ELR (cell line): ENCODE results near the gene RELCH.

ENCODE experiments used
- DNase-seq: peaks from one replicate; pipeline ENCODE4 v3.0.0-alpha.2; 2015; ENCODE audit warnings: low read depth

The RELCH gene

DNA sequence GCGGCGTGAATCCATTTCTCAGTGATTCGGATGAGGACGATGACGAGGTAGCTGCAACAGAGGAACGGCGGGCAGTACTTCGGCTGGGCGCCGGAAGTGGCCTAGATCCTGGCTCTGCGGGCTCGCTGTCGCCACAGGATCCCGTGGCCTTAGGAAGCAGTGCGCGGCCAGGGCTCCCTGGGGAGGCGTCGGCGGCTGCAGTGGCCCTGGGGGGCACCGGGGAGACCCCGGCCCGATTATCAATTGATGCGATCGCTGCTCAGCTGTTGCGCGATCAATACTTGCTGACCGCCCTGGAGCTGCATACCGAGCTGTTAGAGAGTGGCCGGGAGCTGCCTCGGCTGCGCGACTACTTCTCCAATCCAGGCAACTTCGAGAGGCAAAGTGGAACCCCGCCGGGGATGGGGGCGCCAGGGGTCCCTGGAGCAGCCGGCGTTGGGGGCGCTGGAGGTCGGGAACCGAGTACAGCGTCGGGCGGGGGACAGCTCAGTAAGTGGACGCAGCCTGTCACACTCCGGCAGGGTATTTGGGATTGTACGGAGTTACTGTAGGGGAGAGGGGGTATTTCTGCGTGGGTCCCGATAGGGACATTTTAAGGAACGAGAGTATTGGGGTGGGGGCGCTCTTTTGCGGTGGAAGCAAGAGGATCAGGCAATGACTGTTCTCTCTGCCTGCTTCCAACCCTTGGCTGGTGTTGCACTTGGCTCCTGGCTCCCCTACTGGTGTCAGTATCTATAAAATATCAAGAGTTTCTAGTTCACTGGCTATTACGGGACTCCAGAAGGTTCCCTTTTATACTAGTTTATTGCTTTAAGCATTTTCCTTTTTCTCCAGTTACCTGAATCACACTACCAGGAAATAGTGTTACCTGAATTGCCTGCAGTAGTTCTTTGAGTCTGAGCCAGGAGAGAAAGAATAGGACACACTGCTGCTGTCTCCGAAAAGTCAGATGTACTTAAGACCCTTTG is 772 bp downstream of the RELCH start:
- peak; percentile 70 for DNase-seq

DNA sequence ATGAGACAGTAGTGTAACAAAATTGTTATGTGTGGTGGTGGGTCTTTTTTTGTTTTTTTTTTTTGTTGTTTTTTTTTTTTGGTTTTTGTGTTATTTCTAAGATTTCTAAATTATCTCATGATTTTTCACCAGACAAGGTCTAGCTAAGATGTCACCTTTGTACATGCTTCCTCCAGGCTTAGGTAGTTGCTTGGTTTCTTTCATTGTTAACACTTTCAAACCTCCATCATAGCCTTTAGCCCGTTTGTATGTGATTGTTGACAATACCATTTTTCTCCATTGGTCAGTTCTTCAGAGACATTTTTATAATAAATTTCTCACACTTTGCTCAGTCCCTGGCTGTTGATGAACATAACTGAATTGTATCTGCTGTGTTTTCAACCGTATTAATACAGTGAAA is 2.2 kb downstream of the RELCH start:
- no peak for DNase-seq

DNA sequence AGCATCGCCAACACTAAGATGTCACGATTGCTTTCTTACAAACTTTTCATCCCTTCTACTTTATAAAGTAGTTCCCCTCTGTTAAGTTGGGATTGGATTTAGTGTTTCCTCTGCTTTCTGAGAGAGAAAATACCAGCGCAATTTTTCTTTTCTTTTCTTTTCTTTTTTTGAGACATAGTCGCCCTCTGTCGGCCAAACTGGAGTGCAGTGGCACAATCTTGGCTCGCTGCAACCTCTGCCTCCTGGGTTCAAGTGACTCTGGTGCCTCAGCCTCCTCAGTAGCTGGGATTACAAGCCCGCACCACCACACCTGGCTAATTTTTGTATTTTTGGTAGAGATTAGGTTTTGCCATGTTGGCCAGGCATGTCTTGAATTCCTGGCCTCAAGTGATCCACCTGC is 9.0 kb downstream of the RELCH start:
- DNase-seq: no peak

DNA sequence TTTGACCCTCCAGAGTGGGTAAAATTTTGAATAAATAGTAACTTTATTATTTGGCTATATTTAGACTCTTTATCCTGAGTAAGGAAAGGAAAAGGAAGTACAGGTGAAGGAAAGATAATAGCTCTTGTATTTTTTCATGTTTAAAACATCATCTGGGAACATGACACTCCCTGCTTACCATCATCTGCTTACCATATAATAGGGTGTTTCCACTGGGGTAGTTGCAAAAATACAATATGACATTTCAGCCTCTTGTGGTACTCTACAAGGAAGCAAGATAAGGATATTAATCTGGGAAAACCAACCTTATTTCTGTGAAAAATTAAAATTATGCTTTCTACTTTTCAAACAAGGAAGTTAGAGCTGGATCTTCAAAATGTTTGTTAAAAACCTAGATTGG is 9.9 kb downstream of the RELCH start:
- no peak for DNase-seq

DNA sequence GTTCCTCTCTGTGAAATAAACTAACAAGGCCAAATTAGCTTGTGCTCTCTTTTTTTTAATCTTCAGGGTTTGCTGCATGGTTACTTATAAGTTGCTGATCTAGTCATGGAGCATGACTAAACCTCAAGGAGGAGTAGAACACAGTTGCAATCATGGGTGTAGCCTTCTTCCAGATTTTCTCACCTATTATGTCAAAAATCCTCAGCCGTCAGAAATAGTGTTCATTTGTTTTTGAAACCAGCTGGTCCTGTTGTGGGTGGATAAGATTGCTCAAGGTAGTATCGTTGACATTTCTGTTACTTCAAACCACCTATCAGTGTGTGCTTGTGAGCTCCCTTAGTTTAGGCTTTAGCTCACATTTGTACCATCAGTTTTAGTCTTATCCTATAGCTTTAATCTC is 11.2 kb downstream of the RELCH start:
- peak; percentile 6 for DNase-seq

DNA sequence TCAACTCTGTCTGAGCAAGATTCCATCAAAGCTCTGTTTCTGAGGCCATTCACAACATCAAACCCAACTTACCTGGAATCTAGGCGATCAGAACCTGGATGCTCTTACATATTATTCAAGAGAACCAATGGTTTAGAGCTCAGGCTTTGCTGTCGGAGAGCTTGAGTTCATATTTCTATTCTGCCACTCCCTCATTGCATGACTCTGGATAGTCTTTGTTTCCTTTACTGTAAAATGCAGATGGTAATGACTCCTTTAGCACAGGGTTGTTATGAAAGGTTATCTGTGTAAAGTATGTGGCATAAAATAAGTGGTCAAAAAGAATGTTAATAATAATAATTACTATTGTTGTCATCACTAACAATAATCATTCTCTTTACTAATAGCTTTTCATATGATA is 12.6 kb downstream of the RELCH start:
- no peak for DNase-seq

DNA sequence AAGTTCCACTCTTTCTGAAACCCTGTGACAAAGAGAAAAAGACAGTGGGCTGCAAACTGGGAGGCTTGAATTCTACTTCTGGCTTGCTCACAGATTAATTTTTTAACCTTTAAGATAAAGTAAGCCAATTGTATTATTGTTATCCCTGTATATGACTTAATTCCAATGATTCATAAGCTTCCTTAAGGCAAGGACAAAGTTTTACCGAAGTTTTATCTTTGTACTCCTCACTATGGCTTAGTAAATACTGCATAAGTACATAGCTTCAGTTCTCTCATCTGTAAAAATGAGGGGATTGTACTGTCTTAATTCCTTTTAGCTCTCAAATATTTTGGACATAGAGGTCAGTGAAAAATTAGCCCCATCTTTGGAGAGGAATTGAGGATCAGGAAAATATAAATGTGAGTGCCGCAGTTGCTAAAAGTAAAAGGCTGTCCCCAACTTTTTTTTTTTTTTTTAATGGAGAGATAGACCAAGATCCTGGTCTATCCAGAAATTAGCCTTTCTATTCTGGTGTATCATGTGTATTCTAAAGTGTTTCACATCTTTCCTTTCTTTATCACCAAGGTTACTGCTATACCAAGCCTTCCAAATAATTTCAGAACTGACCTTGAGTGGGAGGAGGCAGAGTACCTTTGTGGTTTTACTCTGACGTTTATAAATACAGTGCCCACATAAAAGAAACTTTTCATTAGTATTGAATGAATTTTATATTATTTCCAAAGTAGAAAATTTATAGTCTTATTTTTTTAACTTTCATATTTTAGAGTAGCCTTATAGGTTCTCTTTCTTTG is 13.3 kb downstream of the RELCH start:
- DNase-seq: no peak

DNA sequence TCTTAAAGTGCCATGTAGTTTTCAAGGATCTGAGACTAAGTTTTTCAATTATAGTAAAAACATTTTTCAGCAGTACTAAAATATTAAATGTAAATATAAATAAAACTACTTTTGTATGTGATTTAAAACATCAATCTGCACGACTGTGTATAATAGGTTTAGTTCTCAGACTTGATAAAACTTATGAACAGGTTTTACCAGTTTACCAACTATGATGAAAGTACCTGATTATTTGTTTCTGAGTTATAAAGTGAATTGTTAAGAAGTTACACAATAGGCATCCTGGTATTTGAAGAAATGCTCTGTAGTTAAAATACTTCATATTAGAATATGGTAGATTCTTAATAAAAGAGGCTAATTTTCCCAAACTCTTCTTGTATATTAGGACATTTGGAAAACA is 14.8 kb downstream of the RELCH start:
- DNase-seq: no peak

DNA sequence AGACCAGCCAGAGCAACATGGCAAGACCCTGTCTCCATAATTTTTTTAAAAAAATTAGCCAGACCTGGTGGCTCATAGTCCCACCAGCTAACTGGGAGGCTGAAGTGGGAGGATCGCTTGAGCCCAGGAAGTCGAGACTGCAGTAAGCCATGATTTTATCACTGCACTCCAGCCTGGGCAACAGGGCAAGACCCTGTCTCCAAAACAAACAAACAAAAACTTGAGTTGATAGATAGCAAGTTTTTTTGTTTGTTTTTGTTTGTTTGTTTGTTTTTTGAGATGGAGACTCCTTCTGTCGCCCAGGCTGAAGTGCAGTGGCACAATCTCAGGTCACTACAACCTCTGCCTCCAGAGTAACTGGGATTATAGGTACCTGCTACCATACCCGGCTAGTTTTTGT is 18.8 kb downstream of the RELCH start:
- DNase-seq: no peak

DNA sequence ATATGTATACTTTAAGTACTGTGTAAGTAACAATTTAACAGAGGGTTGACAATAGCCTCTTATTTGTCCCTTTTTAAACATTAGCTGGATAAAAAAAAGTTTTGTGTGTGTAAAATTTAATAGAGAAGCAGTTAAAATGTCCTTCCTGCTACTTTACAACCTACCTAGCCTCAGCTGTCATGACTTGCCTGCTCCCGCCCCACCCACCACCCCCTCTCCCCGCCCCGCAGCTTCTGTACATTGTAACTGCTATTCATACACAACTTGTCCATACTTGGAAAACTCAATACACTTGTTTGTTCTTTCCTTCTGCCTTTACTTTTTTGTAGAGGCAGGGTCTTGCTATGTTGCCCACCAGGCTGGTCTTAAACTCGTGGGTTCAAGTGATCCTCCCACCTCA is 19.5 kb downstream of the RELCH start:
- DNase-seq: no peak

DNA sequence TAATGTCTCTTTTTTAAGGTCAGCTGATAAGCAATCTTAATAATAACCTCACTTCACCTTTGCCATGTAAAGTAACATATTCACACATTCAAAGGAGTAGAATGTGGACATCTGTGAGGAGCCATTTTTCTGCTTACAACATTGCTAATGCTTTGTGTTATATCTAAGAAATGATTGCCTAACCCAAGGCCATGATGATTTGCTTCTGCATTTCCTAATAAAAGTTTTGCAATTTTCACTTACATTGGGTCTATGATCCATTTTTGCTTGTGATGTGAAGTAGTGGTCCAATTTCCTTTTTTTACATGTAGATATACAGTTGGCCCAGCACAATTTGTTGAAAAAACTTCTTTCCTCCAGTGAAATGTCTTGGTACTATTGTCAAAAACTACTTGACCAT is 22.0 kb downstream of the RELCH start:
- no peak for DNase-seq

DNA sequence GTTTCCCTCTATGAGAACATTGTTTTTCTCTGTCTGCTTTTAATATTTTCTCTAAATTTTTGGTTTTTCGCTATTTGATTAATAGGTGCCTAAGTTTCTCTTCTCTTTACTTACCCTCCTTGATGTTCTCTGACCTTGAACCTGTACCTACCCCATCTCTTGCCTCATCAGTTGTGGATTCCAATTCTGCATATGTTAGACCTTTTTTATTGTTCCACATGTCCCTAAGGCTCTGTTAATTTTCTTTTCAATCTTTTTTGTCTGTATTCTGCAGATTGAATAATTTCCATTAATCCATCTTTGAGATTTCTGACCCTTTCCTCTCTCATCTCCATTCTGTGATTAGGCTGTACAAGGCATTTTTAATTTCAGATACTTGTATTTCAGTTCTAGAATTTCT is 23.1 kb downstream of the RELCH start:
- DNase-seq: no peak

DNA sequence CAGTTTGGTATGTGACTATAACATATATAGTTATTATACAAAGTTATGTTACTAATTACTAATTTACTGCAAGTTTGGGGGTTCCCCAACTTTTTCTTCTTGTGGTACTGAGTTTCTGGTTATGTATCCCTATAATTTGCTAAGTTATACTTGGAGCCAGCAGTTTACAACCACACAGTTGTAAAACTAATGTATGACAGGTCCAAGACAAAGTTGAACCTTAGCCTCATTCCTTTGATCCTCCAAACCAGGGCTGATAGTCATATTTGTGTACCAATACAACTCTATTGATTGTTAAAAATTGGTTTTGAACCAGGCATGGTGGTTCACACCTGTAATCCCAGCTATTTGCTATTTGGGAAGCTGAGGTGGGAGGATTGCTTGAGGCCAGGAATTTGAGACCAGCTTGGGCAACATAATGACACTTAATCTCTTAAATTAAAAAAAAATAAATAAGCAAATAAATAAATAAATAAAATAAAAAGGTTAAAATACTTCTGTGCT is 24.3 kb downstream of the RELCH start:
- DNase-seq: no peak

DNA sequence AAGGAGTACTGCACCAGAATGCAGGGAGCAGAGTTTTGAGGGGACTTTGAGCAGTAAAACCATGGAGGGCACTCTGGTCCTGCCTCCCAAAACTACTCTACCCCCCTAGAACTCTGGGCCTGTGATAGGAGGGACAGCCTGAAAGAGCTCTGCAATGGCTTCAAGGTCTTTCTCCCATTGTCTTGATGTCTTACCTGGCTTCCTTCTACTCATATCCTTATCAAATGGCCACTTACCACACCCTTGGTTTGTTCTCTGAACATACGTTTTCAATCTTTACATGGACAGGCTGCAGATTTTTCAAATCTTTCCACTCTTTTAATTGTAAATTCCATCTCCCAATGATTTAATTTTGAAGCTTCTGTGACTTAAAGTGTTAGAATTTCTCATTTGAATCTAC is 27.7 kb downstream of the RELCH start:
- DNase-seq: no peak

DNA sequence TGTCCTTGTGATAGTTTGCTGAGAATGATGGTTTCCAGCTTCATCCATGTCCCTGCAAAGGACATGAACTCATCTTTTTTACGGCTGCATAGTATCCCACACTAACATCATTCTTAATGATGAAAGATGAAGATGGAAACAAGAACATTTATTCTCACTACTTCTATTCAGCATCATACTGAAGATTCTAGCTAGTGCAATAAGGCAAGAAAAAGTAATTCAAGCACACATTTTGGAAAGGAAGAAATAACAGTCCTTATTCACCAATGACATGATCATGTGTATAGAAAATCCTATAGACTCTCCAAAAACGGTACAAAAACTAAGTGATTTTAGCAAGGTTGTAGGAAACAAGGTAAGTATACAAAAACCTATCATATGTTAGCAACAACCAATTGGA is 37.2 kb downstream of the RELCH start:
- DNase-seq: no peak

DNA sequence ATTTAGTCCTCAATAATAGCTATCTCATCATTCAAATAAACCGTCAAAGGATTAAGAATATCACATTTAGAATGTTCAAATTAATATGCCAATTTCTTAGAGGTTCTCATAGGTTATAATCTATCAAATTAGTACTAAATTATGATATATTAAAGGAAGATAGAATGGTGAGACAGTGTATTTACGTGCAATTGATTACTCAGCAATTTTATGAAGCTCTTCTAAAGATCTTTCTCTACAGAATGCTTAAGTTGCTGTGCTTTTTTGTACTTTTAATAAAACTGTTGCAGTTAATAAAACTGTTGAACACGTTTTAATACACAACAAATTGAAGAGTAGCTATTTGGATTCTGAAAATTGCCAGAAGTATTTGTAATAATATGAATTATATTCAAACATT is 39.0 kb downstream of the RELCH start:
- no peak for DNase-seq

DNA sequence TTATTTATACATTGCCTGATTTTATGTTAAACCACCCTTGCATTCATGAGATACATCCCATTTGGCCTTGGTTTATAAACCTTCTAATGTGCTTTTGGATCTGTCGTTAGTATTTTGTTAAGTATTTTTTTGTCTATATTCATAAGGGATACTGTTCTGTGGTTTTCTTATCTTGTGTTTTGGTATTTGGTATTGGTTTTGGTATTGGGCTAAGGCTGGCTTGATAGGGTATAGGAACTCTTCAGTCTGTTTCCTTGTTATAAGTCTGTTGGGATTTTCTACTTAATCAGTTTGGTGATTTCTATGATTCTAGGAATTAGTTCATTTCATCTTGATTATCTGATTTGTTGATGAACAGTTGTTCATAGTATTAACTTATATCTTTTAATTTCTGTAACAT is 49.2 kb downstream of the RELCH start:
- no peak for DNase-seq

DNA sequence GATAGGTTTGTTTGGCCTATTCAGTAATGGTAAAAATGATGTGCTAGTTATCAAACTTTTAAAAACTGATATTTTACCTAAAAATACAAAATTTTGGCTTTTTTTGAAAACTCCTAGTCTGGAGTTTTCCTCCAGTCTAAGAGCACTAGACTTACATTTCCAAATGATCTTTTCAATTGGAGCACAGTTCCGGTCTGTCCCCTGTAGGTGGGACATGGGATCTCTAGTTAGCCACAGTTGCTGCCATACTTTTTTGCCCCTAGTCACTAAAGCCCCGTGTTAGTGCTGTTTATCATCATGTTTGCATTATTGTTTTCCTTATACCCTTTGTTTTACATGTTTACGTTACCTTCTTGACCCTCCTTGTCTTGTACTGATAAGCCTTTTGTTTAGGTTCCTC is 52.4 kb downstream of the RELCH start:
- DNase-seq: peak; percentile 8

DNA sequence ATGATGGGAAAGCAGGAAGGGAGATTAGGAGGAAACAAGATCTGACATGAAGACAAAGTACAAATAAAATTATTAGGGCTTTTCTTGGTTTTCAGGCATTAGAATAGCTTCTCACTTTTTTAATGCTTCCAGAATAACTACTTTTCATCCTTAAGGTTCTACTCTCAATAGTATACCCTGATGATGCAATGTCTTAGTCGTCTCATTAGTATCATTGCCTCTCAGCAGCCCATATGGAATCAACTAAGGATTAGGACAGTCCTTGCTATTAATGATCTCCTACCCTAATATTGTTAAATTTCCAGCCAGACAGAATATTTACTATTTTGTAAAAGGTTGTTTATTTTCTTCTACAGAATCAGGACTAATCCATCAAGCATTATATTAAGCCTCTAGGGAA is 55.9 kb downstream of the RELCH start:
- no peak for DNase-seq

DNA sequence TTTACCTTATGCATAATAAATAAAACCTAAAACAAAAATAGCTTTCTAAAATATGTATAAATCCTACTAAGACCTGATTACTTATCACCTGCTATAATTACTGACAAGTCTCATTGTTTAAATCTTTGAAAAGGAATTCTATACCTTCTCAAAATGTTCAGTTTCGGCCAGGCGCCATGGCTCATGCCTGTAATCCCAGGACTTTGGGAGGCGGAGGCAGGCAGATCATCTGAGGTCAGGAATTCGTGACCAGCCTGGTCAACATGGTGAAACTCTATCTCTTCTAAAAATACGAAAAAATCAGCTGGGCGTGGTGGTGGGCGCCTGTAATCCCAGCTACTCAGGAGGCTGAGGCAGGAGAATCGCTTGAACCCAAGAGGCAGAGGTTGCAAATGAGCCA is 58.1 kb downstream of the RELCH start:
- no peak for DNase-seq

DNA sequence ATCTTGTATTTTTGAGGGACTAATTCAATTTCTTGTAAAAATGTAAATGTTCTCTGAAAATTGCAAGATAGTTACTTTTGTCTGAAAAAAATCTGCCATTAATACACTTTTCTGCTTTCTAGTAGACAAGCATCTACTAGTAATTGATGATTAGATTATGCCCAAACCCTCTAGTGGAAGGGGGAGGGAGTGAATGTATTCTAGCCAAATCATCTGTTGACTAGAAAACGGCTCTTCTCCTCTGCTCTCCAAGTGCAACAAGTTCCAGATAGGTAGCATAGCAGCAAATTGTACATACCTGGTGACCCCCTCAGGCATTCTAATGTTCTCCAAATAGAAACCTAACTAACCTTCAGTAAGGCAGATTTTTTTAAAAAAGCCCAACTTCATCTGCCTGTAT is 58.6 kb downstream of the RELCH start:
- DNase-seq: peak; percentile 7

DNA sequence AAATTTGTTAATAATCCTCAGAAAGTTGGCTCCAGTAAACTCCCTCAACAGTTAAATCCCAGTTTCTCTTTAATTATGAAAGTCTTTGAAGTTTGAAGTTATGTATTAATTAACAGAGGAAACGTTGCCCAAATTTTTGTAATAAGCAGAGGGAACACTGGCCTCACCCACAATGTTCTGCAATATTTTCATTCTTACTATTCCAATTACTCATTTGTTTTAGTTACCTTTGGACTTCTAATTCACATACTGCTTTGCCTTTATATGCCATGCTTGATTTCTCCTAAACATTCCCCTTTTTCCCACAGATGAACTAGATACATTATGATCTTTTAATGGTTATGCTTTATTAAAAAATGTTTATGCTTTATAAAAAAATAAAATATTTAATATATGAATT is 61.3 kb downstream of the RELCH start:
- no peak for DNase-seq

DNA sequence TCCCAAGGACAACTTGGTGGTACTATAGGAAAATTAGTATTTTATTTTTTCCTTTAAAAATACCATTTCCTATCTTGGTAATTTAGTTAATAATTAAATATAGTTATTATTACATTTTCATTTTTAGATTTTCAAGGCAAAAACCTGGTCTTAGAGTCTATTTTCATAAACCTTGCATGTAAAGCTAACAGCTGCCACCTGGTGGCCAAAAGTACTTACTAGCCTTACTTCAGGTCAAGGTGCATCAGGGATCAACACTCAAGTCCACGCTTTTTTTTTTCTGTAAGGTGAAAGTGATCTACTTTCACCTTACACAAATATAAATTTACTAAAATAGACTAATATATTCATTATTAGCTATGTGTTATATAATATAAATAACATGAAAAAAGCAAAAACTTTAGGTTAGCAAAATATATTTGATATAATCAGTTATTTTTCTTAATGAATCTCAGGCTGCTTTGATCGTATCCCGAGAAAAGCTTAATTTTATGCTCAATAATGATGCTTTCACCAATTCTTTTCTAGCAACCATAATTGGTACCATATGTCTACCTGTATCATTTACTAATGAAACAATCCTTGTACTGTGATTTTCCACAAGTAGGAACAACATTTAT is 62.5 kb downstream of the RELCH start:
- peak; percentile 81 for DNase-seq
